Hepatocyte (in vitro differentiated cells): ENCODE measurements around the gene IL10RA. TPM values are rescaled to one million over a fixed set of nuclear protein-coding genes. Genes with fewer than 3 reads are reported as not detected.

Source experiments
- DNase-seq: peaks from one replicate; pipeline ENCODE4 v3.0.0-alpha.2; 2016; ENCODE audit warnings: low spot score
- H2AFZ ChIP-seq: fragments of 200-600 bp; sonication (generic); 2 replicates; pipeline ENCODE4 v1.6.0; 2016; ENCODE audit warnings: antibody characterized with exemption, mild to moderate bottlenecking
- H3K27ac ChIP-seq: fragments of 200-600 bp; sonication (generic); 2 replicates; pipeline ENCODE4 v1.5.1; 2016; ENCODE audit warnings: mild to moderate bottlenecking
- H3K27me3 ChIP-seq: fragments of 200-600 bp; sonication (generic); 2 replicates; pipeline ENCODE4 v1.6.1; 2016
- H3K36me3 ChIP-seq: fragments of 200-600 bp; sonication (generic); replicated peaks from 2 replicates; pipeline ENCODE4 v1.5.1; 2016; ENCODE audit warnings: low read depth; ENCODE audit not compliant: insufficient read depth
- H3K4me1 ChIP-seq: fragments of 200-600 bp; sonication (generic); 2 replicates; pipeline ENCODE4 v1.5.1; 2016; ENCODE audit warnings: mild to moderate bottlenecking, moderate library complexity; ENCODE audit not compliant: insufficient read depth
- H3K4me2 ChIP-seq: fragments of 200-600 bp; sonication (generic); 2 replicates; pipeline ENCODE4 v1.6.0; 2016
- H3K4me3 ChIP-seq: fragments of 200-600 bp; sonication (generic); 2 replicates; pipeline ENCODE4 v1.5.1; 2016; ENCODE audit warnings: mild to moderate bottlenecking
- H3K79me2 ChIP-seq: fragments of 200-600 bp; sonication (generic); 2 replicates; pipeline ENCODE4 v1.6.0; 2017; ENCODE audit warnings: mild to moderate bottlenecking
- H3K9me2 ChIP-seq: fragments of 200-600 bp; sonication (generic); replicated peaks from 2 replicates; pipeline ENCODE4 v1.6.0; 2017; ENCODE audit warnings: mild to moderate bottlenecking; ENCODE audit not compliant: insufficient read depth
- H3K9me3 ChIP-seq: fragments of 200-600 bp; sonication (generic); 2 replicates; pipeline ENCODE4 v1.5.1; 2016; ENCODE audit warnings: low read depth, mild to moderate bottlenecking
- H4K20me1 ChIP-seq: fragments of 200-600 bp; sonication (generic); 2 replicates; pipeline ENCODE4 v1.6.0; 2016; ENCODE audit warnings: mild to moderate bottlenecking; ENCODE audit not compliant: insufficient read depth, poor library complexity, severe bottlenecking
- EZH2 ChIP-seq: fragments of 200-600 bp; sonication (generic); IDR thresholded peaks from 2 replicates; pipeline ENCODE4 v1.6.1; 2016; ENCODE audit warnings: antibody characterized with exemption, mild to moderate bottlenecking, borderline replicate concordance
- EZH2phosphoT487 ChIP-seq: fragments of 200-600 bp; sonication (generic); IDR thresholded peaks from one replicate; pipeline ENCODE4 v1.6.1; 2018; ENCODE audit warnings: antibody characterized with exemption, mild to moderate bottlenecking, low read depth, moderate library complexity; ENCODE audit not compliant: unreplicated experiment, severe bottlenecking
- WGBS: methylation state at CpG from one replicate; pipeline ENCODE4 v1.1.6; 2016; ENCODE audit warnings: low lambda C conversion rate; ENCODE audit errors: missing lambda C conversion rate; 5-methylcytosine and 5-hydroxymethylcytosine counted together
- polyA plus RNA-seq: library from polyadenylated mRNA; unstranded; fragments of >200 nt; fragmentation: Nextera tagmentation; extraction: Ambion mirVana; gene quantifications from 2 replicates; pipeline ENCODE4 v1.2.1, GENCODE V29; 2016
- total RNA-seq: library from RNA; depleted of rRNA; stranded (reverse); fragments of >200 nt; gene quantifications from 2 replicates; pipeline ENCODE4 v1.2.3, GENCODE V29; 2014
- TF ChIP-seq, protein P1 (sequence below): fragments of 200-600 bp; sonication (generic); IDR thresholded peaks from 2 replicates; pipeline ENCODE4 v1.5.1; 2016; ENCODE audit warnings: antibody characterized with exemption, mild to moderate bottlenecking; ENCODE audit not compliant: poor library complexity

The IL10RA gene
- total and polyA plus RNA-seq, 2 experiments from 2014 or later, result 1.5 to 2.3 TPM

DNA sequence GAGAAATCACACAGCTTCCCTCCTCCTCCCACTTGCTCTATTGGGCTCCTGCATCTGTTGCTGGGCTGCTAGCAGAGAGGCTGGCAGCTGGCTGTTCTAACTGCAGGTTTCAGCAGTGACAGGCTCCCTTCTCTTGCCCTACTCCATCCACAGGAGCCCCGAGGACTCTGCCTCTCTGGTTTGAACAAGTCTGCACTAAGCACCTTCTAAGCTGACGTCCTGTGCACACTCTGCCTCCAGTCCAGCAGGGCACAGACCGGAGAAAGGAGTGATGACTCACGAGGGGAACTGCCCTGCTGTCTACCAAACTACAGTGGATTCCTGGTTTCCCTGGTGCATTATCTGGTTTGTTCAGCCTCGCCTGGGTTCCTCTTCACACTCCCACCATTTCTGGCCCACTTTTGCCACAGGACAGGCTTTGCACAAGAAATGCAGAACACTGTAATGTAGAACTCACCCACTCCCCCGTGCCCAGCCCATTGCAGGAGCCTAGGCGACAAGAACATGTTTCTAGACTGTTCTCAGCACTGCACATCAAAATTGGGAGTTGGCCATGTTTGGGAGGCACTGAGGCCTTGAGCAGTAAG, 26.0 kb downstream of the IL10RA start:
- no peaks in the 10 kb centered on the region for H4K20me1 ChIP-seq
- H3K9me3 ChIP-seq, result no peaks in the 10 kb centered on the region
- no peaks in the 10 kb centered on the region for H3K36me3 ChIP-seq
- H3K4me3 ChIP-seq, result no peak overlapping the region
- peak overlapping the region; percentile 44 for H3K27ac ChIP-seq
- H3K4me2 ChIP-seq, result no peak overlapping the region
- TF ChIP-seq EZH2 (no peak), EZH2phosphoT487 (no peak)
- TF ChIP-seq, protein P1, sequence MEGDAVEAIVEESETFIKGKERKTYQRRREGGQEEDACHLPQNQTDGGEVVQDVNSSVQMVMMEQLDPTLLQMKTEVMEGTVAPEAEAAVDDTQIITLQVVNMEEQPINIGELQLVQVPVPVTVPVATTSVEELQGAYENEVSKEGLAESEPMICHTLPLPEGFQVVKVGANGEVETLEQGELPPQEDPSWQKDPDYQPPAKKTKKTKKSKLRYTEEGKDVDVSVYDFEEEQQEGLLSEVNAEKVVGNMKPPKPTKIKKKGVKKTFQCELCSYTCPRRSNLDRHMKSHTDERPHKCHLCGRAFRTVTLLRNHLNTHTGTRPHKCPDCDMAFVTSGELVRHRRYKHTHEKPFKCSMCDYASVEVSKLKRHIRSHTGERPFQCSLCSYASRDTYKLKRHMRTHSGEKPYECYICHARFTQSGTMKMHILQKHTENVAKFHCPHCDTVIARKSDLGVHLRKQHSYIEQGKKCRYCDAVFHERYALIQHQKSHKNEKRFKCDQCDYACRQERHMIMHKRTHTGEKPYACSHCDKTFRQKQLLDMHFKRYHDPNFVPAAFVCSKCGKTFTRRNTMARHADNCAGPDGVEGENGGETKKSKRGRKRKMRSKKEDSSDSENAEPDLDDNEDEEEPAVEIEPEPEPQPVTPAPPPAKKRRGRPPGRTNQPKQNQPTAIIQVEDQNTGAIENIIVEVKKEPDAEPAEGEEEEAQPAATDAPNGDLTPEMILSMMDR, result no peak
- H3K9me2 ChIP-seq, result no peaks in the 10 kb centered on the region
- no peak overlapping the region for H2AFZ ChIP-seq
- no peaks in the 10 kb centered on the region for H3K27me3 ChIP-seq
- H3K4me1 ChIP-seq, result no peaks in the 10 kb centered on the region
- DNase-seq, result peak; percentile 79
- no peaks in the 10 kb centered on the region for H3K79me2 ChIP-seq
- 51% methylated on average over 7 of the region's 7 CpGs for WGBS

DNA sequence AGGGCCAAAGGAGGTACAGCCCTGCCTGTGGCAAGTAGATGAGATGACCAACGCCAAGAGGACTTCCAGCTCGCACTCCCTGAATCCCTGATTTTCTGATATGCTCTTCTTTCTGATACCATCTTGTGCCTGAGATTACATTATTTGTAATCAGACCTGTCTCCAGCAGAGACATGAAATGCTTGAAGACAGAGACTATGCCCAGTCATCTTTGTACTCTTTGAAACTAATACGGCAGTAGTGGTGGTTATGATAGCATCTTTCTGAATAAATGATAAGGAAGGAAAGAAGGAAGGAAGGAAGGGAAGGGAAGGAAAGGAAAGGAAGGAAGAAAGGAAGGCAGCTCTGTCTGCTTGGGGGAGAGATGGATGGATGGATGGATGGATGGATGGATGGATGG, 27.8 kb downstream of the IL10RA start:
- no peak for DNase-seq
- 98% methylated on average over 3 of the region's 3 CpGs for WGBS
- H2AFZ ChIP-seq, result no peak overlapping the region
- no peaks in the 10 kb centered on the region for H4K20me1 ChIP-seq
- no peaks in the 10 kb centered on the region for H3K27me3 ChIP-seq
- TF ChIP-seq EZH2phosphoT487, result no peak
- TF ChIP-seq, protein P1, result no peak
- no peak for TF ChIP-seq EZH2
- no peak overlapping the region for H3K27ac ChIP-seq
- no peak overlapping the region for H3K4me3 ChIP-seq
- no peaks in the 10 kb centered on the region for H3K36me3 ChIP-seq
- H3K4me1 ChIP-seq, result no peaks in the 10 kb centered on the region
- H3K9me3 ChIP-seq, result no peaks in the 10 kb centered on the region
- H3K4me2 ChIP-seq, result no peak overlapping the region
- H3K9me2 ChIP-seq, result no peaks in the 10 kb centered on the region
- no peaks in the 10 kb centered on the region for H3K79me2 ChIP-seq

DNA sequence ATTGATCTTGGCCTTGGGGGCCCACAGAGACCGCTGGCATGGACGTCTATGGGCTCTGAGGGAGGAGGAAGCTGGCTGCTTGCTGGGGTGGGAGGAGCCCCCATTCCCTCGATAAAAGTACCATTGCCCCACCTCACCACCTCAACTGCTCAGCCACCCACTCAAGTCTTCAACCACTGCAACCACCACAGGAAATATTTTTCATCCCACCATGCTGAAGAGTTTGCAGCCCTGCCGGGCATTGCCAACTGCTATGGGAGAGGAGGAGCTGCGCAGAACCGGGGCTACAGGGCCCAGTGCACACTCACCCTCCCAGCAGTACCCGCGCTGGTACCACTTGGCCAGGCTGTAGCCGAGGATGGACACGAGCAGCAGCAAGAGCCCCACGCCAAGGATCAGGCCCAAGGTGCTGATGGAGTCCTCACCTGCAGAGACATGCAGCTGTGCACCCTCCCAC, 29.2 kb downstream of the IL10RA start:
- H4K20me1 ChIP-seq, result no peaks in the 10 kb centered on the region
- no peaks in the 10 kb centered on the region for H3K9me2 ChIP-seq
- H3K9me3 ChIP-seq, result no peaks in the 10 kb centered on the region
- H3K36me3 ChIP-seq, result no peaks in the 10 kb centered on the region
- DNase-seq, result no peak
- H3K27ac ChIP-seq, result no peak overlapping the region
- no peaks in the 10 kb centered on the region for H3K79me2 ChIP-seq
- TF ChIP-seq, protein P1, result no peak
- TF ChIP-seq EZH2, result no peak
- no peak for TF ChIP-seq EZH2phosphoT487
- H3K4me3 ChIP-seq, result no peak overlapping the region
- H2AFZ ChIP-seq, result no peak overlapping the region
- H3K4me2 ChIP-seq, result no peak overlapping the region
- no peaks in the 10 kb centered on the region for H3K27me3 ChIP-seq
- 89% methylated on average over 11 of the region's 11 CpGs for WGBS
- no peaks in the 10 kb centered on the region for H3K4me1 ChIP-seq

DNA sequence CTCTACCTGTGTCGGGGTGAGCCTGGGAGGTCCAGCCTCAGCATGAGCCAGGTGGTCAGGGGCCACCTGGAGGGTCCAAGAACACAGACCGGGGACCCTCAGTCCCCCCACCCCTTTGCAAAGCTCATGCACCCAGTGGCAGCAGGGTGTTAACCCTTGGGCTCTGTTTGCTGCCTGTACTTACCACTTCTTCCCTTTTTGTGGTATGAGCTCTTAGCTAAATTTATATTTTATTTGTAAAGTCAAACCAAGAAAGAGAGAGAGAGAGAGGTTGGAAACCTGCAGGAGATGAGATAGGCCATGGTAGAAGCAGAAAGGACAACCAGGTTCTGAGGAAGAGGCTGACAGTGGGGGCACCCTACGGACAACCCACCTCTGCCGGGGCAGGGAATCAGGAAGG, 29.9 kb downstream of the IL10RA start:
- Histone ChIP-seq H3K9me2 (no peaks in the 10 kb centered on the region), H3K4me3 (no peak overlapping the region), H3K27me3 (no peaks in the 10 kb centered on the region), H3K4me2 (no peak overlapping the region), H4K20me1 (no peaks in the 10 kb centered on the region), H3K4me1 (no peaks in the 10 kb centered on the region), H2AFZ (no peak overlapping the region), H3K27ac (no peak overlapping the region), H3K79me2 (no peaks in the 10 kb centered on the region), H3K36me3 (no peaks in the 10 kb centered on the region), H3K9me3 (no peaks in the 10 kb centered on the region)
- DNase-seq, result no peak
- WGBS, result 87% methylated on average over 4 of the region's 4 CpGs
- no peak for TF ChIP-seq EZH2
- TF ChIP-seq, protein P1, result no peak
- TF ChIP-seq EZH2phosphoT487, result no peak
